ENCODE measurements around the gene SPRYD3.

The SPRYD3 gene

GRCh38 chr12:53051881-53052412 lies 27.2 kb downstream of the SPRYD3 start:
- no peak for DNase-seq (ENCODE audit: low read depth)
- no peak for TF ChIP-seq CTCF (IDR thresholded peaks at IDR 0.05; ENCODE audit: low read depth, low read length, missing control alignments)
- H3K4me3 ChIP-seq (ENCODE audit: low read depth, low read length), result no peak overlapping the region

GRCh38 chr12:53051058-53051880 lies 27.9 kb downstream of the SPRYD3 start:
- no peak overlapping the region for H3K4me3 ChIP-seq (ENCODE audit: low read depth, low read length)
- no peak for TF ChIP-seq CTCF (IDR thresholded peaks at IDR 0.05; ENCODE audit: low read depth, low read length, missing control alignments)
- DNase-seq (ENCODE audit: low read depth), result no peak

- H3K4me3 ChIP-seq (ENCODE audit: low read depth, low read length), result no peak overlapping the region
- no peak for DNase-seq (ENCODE audit: low read depth)
- no peak for TF ChIP-seq CTCF (IDR thresholded peaks at IDR 0.05; ENCODE audit: low read depth, low read length, missing control alignments)
These were observed 28.6 kb downstream of the SPRYD3 start for GRCh38 chr12:53050426-53051057.

GRCh38 chr12:53049571-53050318 lies 29.4 kb downstream of the SPRYD3 start, which contains the start of gene TNS2:
TNS2 (plus strand) TSS chr12:53050065; CDS start chr12:53050186, 121 bp downstream.
- TF ChIP-seq CTCF (IDR thresholded peaks at IDR 0.05; ENCODE audit: low read depth, low read length, missing control alignments), result no peak
- no peak for DNase-seq (ENCODE audit: low read depth)
- no peak within 1 kb of the TSS for H3K4me3 ChIP-seq (ENCODE audit: low read depth, low read length)

- H3K4me3 ChIP-seq (ENCODE audit: low read depth, low read length), result no peak overlapping the region
- no peak for DNase-seq (ENCODE audit: low read depth)
- TF ChIP-seq CTCF (IDR thresholded peaks at IDR 0.05; ENCODE audit: low read depth, low read length, missing control alignments), result no peak
These were observed 30.3 kb downstream of the SPRYD3 start for GRCh38 chr12:53048780-53049401.

GRCh38 chr12:53048033-53048779 lies 31.0 kb downstream of the SPRYD3 start:
- DNase-seq (ENCODE audit: low read depth), result no peak
- no peak for TF ChIP-seq CTCF (IDR thresholded peaks at IDR 0.05; ENCODE audit: low read depth, low read length, missing control alignments)
- no peak overlapping the region for H3K4me3 ChIP-seq (ENCODE audit: low read depth, low read length)
